ENCODE results near the gene ILKAP.

DNA sequence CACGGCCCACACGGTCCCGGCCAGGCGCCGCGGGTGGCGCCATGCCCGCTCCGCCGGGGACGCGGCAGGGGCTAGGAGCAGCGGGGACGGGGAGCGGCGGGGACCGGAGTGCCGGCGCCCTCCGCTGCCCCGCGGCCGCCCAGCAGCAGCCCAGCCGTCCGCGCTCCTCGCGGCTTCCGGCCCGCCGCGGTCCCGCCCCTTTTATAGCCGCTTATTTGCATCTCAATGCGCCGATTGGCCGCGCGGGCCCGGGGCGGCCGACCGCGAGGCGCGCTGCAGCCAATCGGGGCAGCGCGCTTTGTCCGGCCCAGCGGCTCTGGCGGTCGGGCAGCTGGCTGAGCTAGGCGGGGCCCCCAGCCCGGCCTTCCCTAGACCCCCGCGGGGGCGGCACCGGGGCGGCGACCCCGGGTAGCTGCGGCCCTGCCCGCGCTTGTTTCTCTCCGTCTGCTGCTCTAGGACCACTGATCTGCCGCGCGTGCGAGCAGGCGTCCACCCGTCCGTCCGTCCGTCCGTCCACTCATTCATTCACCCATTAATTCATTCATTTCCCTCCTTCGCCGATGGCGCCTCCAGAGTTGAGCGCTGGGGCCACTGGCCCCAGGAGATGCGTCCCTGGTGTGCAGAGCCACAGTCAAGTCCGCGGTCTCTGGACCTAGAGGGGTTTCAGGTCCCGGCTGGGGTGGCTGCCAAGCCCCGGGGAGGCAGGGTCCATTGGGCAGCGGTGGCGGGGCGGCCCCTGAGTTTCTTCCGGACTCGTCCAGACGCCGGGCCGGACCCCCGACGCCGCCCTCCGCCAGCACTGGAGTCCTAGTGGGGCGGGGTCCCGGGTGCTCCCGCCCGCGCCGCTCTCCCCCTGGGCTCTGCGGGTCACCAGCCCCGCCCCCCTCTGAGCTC, 36.6 kb upstream of the ILKAP start, which contains the start of gene HES6:
- TF ChIP-seq EZH2 (IDR thresholded peaks at IDR 0.05; ENCODE audit: borderline replicate concordance, insufficient read depth, low read depth, low read length, poor library complexity, severe bottlenecking): no peak
- TF ChIP-seq, protein P1, sequence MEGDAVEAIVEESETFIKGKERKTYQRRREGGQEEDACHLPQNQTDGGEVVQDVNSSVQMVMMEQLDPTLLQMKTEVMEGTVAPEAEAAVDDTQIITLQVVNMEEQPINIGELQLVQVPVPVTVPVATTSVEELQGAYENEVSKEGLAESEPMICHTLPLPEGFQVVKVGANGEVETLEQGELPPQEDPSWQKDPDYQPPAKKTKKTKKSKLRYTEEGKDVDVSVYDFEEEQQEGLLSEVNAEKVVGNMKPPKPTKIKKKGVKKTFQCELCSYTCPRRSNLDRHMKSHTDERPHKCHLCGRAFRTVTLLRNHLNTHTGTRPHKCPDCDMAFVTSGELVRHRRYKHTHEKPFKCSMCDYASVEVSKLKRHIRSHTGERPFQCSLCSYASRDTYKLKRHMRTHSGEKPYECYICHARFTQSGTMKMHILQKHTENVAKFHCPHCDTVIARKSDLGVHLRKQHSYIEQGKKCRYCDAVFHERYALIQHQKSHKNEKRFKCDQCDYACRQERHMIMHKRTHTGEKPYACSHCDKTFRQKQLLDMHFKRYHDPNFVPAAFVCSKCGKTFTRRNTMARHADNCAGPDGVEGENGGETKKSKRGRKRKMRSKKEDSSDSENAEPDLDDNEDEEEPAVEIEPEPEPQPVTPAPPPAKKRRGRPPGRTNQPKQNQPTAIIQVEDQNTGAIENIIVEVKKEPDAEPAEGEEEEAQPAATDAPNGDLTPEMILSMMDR (IDR thresholded peaks at IDR 0.05): no peak
